ENCODE data around the gene PIEZO2. TPM values are rescaled to one million over a fixed set of nuclear protein-coding genes. Genes with fewer than 3 reads are reported as not detected.

PIEZO2 gene
- total RNA-seq, 1 donor from 2014 or later, result 4.2 TPM

GRCh38 chr18:10908760-10909159, 240.6 kb downstream of the PIEZO2 start:
- H3K4me1 ChIP-seq, result no peaks in the 10 kb centered on the region
- H3K27me3 Mint-ChIP-seq (ENCODE audit: insufficient read depth, low read depth), result peaks cover 2% of the 10 kb centered on the region
- H2AFZ ChIP-seq (replicated peaks), result no peak overlapping the region
- no peaks in the 10 kb centered on the region for H3K36me3 ChIP-seq
- no peak overlapping the region for H3K4me3 Mint-ChIP-seq
- H3K4me3 ChIP-seq, result no peak overlapping the region
- H3F3A ChIP-seq (ENCODE audit: low read depth), result no peaks in the 10 kb centered on the region
- H3K4me2 ChIP-seq, result no peak overlapping the region
- peaks cover 3% of the 10 kb centered on the region for H3K9me3 Mint-ChIP-seq
- TF ChIP-seq EZH2 (IDR thresholded peaks at IDR 0.05) (no peak), EZH2phosphoT487 (IDR thresholded peaks at IDR 0.05) (no peak)
- TF ChIP-seq, protein P1, sequence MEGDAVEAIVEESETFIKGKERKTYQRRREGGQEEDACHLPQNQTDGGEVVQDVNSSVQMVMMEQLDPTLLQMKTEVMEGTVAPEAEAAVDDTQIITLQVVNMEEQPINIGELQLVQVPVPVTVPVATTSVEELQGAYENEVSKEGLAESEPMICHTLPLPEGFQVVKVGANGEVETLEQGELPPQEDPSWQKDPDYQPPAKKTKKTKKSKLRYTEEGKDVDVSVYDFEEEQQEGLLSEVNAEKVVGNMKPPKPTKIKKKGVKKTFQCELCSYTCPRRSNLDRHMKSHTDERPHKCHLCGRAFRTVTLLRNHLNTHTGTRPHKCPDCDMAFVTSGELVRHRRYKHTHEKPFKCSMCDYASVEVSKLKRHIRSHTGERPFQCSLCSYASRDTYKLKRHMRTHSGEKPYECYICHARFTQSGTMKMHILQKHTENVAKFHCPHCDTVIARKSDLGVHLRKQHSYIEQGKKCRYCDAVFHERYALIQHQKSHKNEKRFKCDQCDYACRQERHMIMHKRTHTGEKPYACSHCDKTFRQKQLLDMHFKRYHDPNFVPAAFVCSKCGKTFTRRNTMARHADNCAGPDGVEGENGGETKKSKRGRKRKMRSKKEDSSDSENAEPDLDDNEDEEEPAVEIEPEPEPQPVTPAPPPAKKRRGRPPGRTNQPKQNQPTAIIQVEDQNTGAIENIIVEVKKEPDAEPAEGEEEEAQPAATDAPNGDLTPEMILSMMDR (IDR thresholded peaks at IDR 0.05), result no peak
- no peaks in the 10 kb centered on the region for H4K20me1 ChIP-seq (ENCODE audit: low read depth)
- no peaks in the 10 kb centered on the region for H3K4me1 Mint-ChIP-seq
- no peak overlapping the region for H3K27ac ChIP-seq
- H3K36me3 Mint-ChIP-seq, result no peaks in the 10 kb centered on the region
- no peak for DNase-seq (ENCODE audit: low spot score)
- no peak overlapping the region for H3K9ac ChIP-seq
- H3K27me3 ChIP-seq, result no peaks in the 10 kb centered on the region
- H3K9me3 ChIP-seq (ENCODE audit: low read depth), result no peaks in the 10 kb centered on the region
- H3K27ac Mint-ChIP-seq, result no peak overlapping the region
- H3K79me2 ChIP-seq (ENCODE audit: low read depth), result no peaks in the 10 kb centered on the region

- no peak overlapping the region for H3K27ac Mint-ChIP-seq
- H3K36me3 ChIP-seq, result no peaks in the 10 kb centered on the region
- no peak for DNase-seq (ENCODE audit: low spot score)
Observed at GRCh38 chr18:10907749-10908148, 241.6 kb downstream of the PIEZO2 start.

DNA sequence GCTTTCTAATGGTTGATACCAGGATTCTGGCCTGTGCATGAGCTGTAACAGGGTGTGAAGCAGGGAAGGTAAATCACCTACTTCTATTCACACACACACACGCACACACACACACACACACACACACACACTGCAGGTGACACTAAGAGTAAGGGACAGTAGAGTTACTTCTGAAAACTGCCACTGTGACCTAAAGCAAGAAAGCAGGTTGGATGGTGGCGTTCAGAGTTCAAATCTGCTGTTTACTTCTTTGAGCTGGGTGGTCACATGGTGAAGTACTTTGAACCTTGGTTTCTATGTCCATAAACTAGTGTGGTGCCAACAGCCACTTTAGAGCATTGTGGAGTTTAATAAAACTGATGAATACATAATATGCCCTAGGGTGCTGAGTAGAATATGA, 248.0 kb downstream of the PIEZO2 start:
- Histone ChIP-seq H3K9me3 (ENCODE audit: low read depth) (no peaks in the 10 kb centered on the region), H3F3A (ENCODE audit: low read depth) (no peaks in the 10 kb centered on the region), H3K4me1 (no peaks in the 10 kb centered on the region), H3K4me2 (no peak overlapping the region), H3K36me3 (no peaks in the 10 kb centered on the region), H3K79me2 (ENCODE audit: low read depth) (no peaks in the 10 kb centered on the region), H3K27me3 (no peaks in the 10 kb centered on the region), H4K20me1 (ENCODE audit: low read depth) (no peaks in the 10 kb centered on the region), H2AFZ (replicated peaks) (no peak overlapping the region), H3K4me3 (no peak overlapping the region), H3K27ac (no peak overlapping the region), H3K9ac (no peak overlapping the region)
- Mint-ChIP-seq H3K4me3 (no peak overlapping the region), H3K36me3 (no peaks in the 10 kb centered on the region), H3K27me3 (ENCODE audit: insufficient read depth, low read depth) (peaks cover 2% of the 10 kb centered on the region), H3K27ac (no peak overlapping the region), H3K4me1 (no peaks in the 10 kb centered on the region), H3K9me3 (no peaks in the 10 kb centered on the region)
- TF ChIP-seq, protein P1 (IDR thresholded peaks at IDR 0.05), result no peak
- no peak for TF ChIP-seq EZH2 (IDR thresholded peaks at IDR 0.05)
- no peak for TF ChIP-seq EZH2phosphoT487 (IDR thresholded peaks at IDR 0.05)
- no peak for DNase-seq (ENCODE audit: low spot score)

More at GRCh38 chr18:10907749-10908148, 241.6 kb downstream of the PIEZO2 start:
- Histone ChIP-seq H3K4me1 (no peaks in the 10 kb centered on the region), H3K9me3 (ENCODE audit: low read depth) (no peaks in the 10 kb centered on the region), H4K20me1 (ENCODE audit: low read depth) (no peaks in the 10 kb centered on the region), H3K27ac (no peak overlapping the region), H3F3A (ENCODE audit: low read depth) (no peaks in the 10 kb centered on the region), H3K9ac (no peak overlapping the region), H3K79me2 (ENCODE audit: low read depth) (no peaks in the 10 kb centered on the region), H3K4me2 (no peak overlapping the region), H3K4me3 (no peak overlapping the region), H3K27me3 (no peaks in the 10 kb centered on the region), H2AFZ (replicated peaks) (no peak overlapping the region)
- TF ChIP-seq, protein P1 (IDR thresholded peaks at IDR 0.05), result no peak
- TF ChIP-seq EZH2 (IDR thresholded peaks at IDR 0.05) (no peak), EZH2phosphoT487 (IDR thresholded peaks at IDR 0.05) (no peak)
- no peaks in the 10 kb centered on the region for H3K36me3 Mint-ChIP-seq
- H3K27me3 Mint-ChIP-seq (ENCODE audit: insufficient read depth, low read depth), result peaks cover 2% of the 10 kb centered on the region
- peaks cover 3% of the 10 kb centered on the region for H3K9me3 Mint-ChIP-seq
- no peak overlapping the region for H3K4me3 Mint-ChIP-seq
- no peaks in the 10 kb centered on the region for H3K4me1 Mint-ChIP-seq
